GM06990 (cell line): ENCODE data around the gene MKKS.
"Not testable (repeated sequence)": the region's sequence is repeated elsewhere in the genome, so short reads cannot be mapped to it uniquely, and the experiment has no call there.

ENCODE experiments used
- DNase-seq: peaks from one replicate; pipeline ENCODE4 v3.0.0-alpha.2; 2011; ENCODE audit not compliant: insufficient read length; ENCODE audit errors: extremely low read depth
- H3K27me3 ChIP-seq: replicated peaks from 2 replicates; pipeline ENCODE4 v1.6.0; 2011; ENCODE audit warnings: low read length; ENCODE audit not compliant: control insufficient read depth, insufficient read depth
- H3K36me3 ChIP-seq: 2 replicates; pipeline ENCODE4 v1.5.1; 2011; ENCODE audit warnings: low read length; ENCODE audit not compliant: control insufficient read depth, insufficient read depth
- H3K4me3 ChIP-seq: replicated peaks from 2 replicates; pipeline ENCODE4 v1.5.1; 2011; ENCODE audit warnings: low read depth, mild to moderate bottlenecking, control low read depth, low read length
- TF ChIP-seq, protein P1 (sequence below): IDR thresholded peaks from 2 replicates; pipeline ENCODE4 v1.5.1; 2011; ENCODE audit warnings: low read length, control low read depth, mild to moderate bottlenecking, inconsistent platforms; ENCODE audit not compliant: insufficient read depth, poor library complexity, severe bottlenecking

Gene MKKS

DNA sequence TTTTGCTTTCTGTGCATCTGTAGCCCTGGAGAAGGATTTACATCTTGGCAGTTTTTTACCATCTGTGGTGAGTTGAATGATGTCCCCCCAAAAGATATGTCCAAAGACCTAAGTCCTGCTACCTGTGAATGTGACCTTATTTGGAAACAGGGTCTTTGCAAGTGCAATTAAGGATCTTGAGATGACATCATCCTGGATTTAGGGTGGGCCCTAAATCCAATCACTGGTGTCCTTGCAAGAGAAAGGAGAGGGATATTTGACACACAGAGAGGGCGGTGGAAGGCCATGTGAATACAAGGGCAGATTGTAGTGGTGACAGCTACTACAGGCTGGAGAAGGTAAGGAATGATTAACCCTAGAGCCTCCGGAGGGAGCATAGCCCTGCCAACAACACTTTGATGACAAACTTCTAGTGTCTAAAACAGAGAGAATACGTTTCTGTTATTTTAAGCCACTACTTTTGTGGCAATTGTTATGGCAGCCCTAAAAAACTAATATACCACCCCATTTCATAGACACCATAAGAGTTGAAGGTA, 35.1 kb downstream of the MKKS start:
- DNase-seq: no peak
- H3K4me3 ChIP-seq: no peak overlapping the region
- TF ChIP-seq, protein P1, sequence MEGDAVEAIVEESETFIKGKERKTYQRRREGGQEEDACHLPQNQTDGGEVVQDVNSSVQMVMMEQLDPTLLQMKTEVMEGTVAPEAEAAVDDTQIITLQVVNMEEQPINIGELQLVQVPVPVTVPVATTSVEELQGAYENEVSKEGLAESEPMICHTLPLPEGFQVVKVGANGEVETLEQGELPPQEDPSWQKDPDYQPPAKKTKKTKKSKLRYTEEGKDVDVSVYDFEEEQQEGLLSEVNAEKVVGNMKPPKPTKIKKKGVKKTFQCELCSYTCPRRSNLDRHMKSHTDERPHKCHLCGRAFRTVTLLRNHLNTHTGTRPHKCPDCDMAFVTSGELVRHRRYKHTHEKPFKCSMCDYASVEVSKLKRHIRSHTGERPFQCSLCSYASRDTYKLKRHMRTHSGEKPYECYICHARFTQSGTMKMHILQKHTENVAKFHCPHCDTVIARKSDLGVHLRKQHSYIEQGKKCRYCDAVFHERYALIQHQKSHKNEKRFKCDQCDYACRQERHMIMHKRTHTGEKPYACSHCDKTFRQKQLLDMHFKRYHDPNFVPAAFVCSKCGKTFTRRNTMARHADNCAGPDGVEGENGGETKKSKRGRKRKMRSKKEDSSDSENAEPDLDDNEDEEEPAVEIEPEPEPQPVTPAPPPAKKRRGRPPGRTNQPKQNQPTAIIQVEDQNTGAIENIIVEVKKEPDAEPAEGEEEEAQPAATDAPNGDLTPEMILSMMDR: no peak
- no peaks in the 10 kb centered on the region for H3K27me3 ChIP-seq
- H3K36me3 ChIP-seq: no peaks in the 10 kb centered on the region

DNA sequence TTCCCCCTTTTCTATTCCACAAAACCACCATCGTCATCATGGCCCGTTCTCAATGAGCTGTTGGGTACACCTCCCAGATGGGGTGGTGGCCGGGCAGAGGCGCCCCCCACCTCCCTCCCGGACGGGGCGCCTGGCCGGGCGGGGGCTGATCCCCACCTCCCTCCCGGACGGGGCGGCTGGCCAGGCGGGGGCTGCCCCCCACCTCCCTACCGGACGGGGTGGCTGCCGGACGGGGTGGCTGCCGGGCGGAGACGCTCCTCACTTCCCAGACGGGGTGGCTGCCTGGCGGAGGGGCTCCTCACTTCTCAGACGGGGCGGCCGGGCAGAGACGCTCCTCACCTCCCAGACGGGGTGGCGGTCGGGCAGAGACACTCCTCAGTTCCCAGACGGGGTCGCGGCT, 39.3 kb downstream of the MKKS start:
- H3K36me3 ChIP-seq, H3K27me3 ChIP-seq, H3K4me3 ChIP-seq, DNase-seq: not testable (repeated sequence)

DNA sequence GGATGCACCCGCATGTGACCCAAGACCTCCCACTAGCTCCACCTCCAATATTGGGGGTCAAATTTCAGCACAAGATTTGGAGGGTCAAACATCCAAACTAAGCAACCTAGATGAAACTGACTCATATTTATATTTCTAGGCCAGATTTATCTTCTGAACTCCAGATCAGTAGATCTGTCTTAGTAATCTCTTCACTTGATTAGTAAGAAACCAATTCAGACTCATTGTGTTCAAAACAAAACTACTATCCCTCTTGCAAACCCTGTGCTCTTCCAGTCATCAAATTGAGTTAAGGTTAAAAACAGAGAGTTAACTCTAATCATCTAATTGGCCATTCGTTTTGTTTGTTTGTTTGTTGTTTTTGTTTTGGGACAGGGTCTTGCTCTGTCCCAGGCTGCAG, 43.3 kb downstream of the MKKS start:
- Histone ChIP-seq H3K36me3 (no peaks in the 10 kb centered on the region), H3K27me3 (no peaks in the 10 kb centered on the region), H3K4me3 (no peak overlapping the region)
- TF ChIP-seq, protein P1: no peak
- no peak for DNase-seq

DNA sequence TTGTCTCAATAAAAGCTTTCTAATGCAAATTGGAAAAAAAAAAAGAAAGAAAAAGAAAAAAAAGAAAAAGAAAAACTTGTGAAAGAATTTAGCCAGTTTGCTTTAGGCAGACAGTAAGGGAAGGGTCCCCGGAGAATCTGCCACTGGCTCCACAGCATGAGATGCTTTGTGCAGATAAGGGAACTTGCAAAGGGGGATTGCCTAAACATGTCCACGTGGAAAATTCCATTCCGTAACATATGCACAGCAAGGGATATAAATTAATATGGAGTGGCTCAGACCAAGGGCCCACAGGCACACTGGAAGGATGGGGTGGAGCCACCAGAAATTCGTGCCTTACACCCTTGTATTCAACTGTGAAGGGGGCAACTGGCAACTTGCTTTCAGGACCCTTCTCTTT, 45.4 kb downstream of the MKKS start:
- Histone ChIP-seq H3K27me3 (no peaks in the 10 kb centered on the region), H3K36me3 (no peaks in the 10 kb centered on the region), H3K4me3 (no peak overlapping the region)
- DNase-seq: no peak
- TF ChIP-seq, protein P1: no peak

DNA sequence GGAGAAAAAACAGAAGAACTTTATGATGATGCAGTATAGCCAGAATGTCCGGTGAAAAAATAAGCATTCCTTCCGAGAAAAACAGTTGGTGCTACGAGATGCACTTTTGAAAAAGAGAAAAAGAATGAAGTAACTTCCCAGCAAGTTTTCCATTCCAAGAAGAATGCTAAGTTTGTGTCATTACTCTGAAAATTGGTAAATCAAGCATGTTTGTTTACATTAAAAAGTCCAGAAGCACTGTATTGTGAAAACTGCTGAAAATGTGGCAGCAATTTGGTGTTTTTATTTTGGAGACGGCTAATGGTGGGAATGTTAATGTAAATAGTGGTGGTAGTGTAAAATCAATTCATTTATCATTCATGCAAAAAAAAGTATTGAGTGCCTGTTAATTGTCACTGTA, 46.3 kb downstream of the MKKS start:
- Histone ChIP-seq H3K27me3 (no peaks in the 10 kb centered on the region), H3K4me3 (no peak overlapping the region), H3K36me3 (no peaks in the 10 kb centered on the region)
- no peak for DNase-seq
- TF ChIP-seq, protein P1: no peak

DNA sequence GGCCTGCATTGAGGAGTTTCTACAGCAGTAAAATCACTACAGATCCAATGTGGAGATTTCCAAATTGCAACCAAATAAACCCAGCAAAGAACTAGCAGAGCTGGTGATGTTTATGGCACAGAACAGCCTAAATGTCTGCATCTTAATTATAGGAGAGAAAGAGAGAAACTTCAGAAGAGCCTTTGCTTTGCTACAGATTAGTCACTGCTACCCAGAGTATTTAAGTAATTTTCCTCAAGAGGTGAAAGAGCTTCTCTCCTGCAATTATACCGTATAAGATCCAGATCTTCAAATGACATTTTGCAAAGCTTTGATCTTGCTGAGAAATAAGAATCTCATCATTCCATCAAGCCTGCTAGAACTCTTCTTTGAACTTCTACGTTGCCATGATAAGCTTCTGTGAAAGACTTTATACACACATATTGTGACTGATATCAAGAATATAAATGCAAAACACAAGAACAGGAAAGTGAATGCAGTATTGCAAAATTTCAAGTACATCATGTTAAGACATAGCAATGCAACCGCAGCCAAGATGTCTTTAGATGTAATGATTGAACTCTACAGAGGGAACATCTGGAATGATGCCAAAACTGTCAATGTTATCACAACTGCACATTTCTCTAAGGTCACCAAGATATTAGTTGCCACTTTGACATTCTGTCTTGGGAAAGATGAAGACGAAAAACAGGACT, 48.0 kb downstream of the MKKS start:
- no peak for DNase-seq
- H3K4me3 ChIP-seq: no peak overlapping the region
- H3K36me3 ChIP-seq: no peaks in the 10 kb centered on the region
- TF ChIP-seq, protein P1: no peak
- H3K27me3 ChIP-seq: no peaks in the 10 kb centered on the region
